ENCODE data around the gene CCER1. TPM values are rescaled to one million over a fixed set of nuclear protein-coding genes. Genes with fewer than 3 reads are reported as not detected.

The CCER1 gene
- total and polyA plus RNA-seq, 2 donors (not counting 1 experiment from before 2014, with no cell fraction given) = not detected

- Mint-ChIP-seq H3K27ac (no peak overlapping the region), H3K9me3 (ENCODE audit: insufficient read depth) (no peaks in the 10 kb centered on the region), H3K4me1 (no peaks in the 10 kb centered on the region), H3K4me3 (no peak overlapping the region), H3K27me3 (peaks cover 4% of the 10 kb centered on the region)
- H3K9ac ChIP-seq (ENCODE audit: low read length) = no peak overlapping the region
- H2AFZ ChIP-seq (ENCODE audit: insufficient read depth, low read depth, low read length, poor library complexity, severe bottlenecking) = no peak overlapping the region
- no peaks in the 10 kb centered on the region for H4K20me1 ChIP-seq (ENCODE audit: control insufficient read depth, insufficient read depth, low read length, poor library complexity, severe bottlenecking)
- ChIA-PET CTCF (interaction anchor here (1.8 kb wide), 1 partner anchor 10 kb away, joined by 4 read pairs; no protein-coding TSS in a partner anchor), POLR2A (no interaction called here)
- H3K4me1 ChIP-seq (ENCODE audit: control insufficient read depth in 2 of 2, insufficient read depth in 2 of 2, low read length in 2 of 2) = no peaks in the 10 kb centered on the region
- H3K36me3 ChIP-seq (replicated peaks in 1 of 2; ENCODE audit: control extremely low read depth in 1 of 2, control insufficient read depth in 1 of 2, extremely low read depth in 1 of 2, insufficient read depth in 2 of 2, low read length in 1 of 2) = no peaks in the 10 kb centered on the region
- no peak overlapping the region for H3K4me2 ChIP-seq (replicated peaks; ENCODE audit: low read depth, low read length, poor library complexity, severe bottlenecking)
- WGBS (ENCODE audit: insufficient coverage) = no CpG with 5 or more reads among the region's 1 CpG
- TF ChIP-seq CTCF (IDR thresholded peaks at IDR 0.05) (no peak), EZH2 (IDR thresholded peaks at IDR 0.05; ENCODE audit: borderline replicate concordance, insufficient read depth, low read depth, low read length, poor library complexity, severe bottlenecking) (no peak)
- DNase-seq = no peak
- no peaks in the 10 kb centered on the region for H3K79me2 ChIP-seq (ENCODE audit: control insufficient read depth, insufficient read depth, low read length)
- no peak overlapping the region for H3K27ac ChIP-seq (ENCODE audit: low read length in 2 of 2)
- no peak for ATAC-seq (ENCODE audit: low read depth)
- H3K4me3 ChIP-seq (ENCODE audit: control extremely low read depth in 1 of 5, extremely low read depth in 1 of 5, insufficient read depth in 1 of 5, low read depth in 2 of 5, low read length in 4 of 5) = no peak overlapping the region
- H3K27me3 ChIP-seq (replicated peaks in 1 of 4; ENCODE audit: control extremely low read depth in 1 of 4, control insufficient read depth in 3 of 4, insufficient read depth in 4 of 4, low read length in 3 of 4) = no peaks in the 10 kb centered on the region
- intact Hi-C loops (cut with micrococcal nuclease) = no loop called here
- H3K9me3 ChIP-seq (ENCODE audit: control extremely low read depth in 1 of 3, control insufficient read depth in 2 of 3, insufficient read depth in 1 of 3, low read length in 2 of 3) = no peaks in the 10 kb centered on the region
Measured at GRCh38 chr12:90905691-90906370, 49.1 kb downstream of the CCER1 start.

GRCh38 chr12:90902596-90902995 is 52.4 kb downstream of the CCER1 start:
- Histone ChIP-seq H4K20me1 (ENCODE audit: control insufficient read depth, insufficient read depth, low read length, poor library complexity, severe bottlenecking) (no peaks in the 10 kb centered on the region), H3K4me2 (replicated peaks; ENCODE audit: low read depth, low read length, poor library complexity, severe bottlenecking) (no peak overlapping the region), H3K79me2 (ENCODE audit: control insufficient read depth, insufficient read depth, low read length) (no peaks in the 10 kb centered on the region), H3K4me3 (ENCODE audit: control extremely low read depth in 1 of 5, extremely low read depth in 1 of 5, insufficient read depth in 1 of 5, low read depth in 2 of 5, low read length in 4 of 5) (no peak overlapping the region), H3K36me3 (replicated peaks in 1 of 2; ENCODE audit: control extremely low read depth in 1 of 2, control insufficient read depth in 1 of 2, extremely low read depth in 1 of 2, insufficient read depth in 2 of 2, low read length in 1 of 2) (no peaks in the 10 kb centered on the region), H3K27me3 (replicated peaks in 1 of 4; ENCODE audit: control extremely low read depth in 1 of 4, control insufficient read depth in 3 of 4, insufficient read depth in 4 of 4, low read length in 3 of 4) (no peaks in the 10 kb centered on the region), H3K27ac (ENCODE audit: low read length in 2 of 2) (no peak overlapping the region), H3K4me1 (ENCODE audit: control insufficient read depth in 2 of 2, insufficient read depth in 2 of 2, low read length in 2 of 2) (no peaks in the 10 kb centered on the region), H3K9me3 (ENCODE audit: control extremely low read depth in 1 of 3, control insufficient read depth in 2 of 3, insufficient read depth in 1 of 3, low read length in 2 of 3) (peaks cover 0 to 1% (median 0%) of the 10 kb centered on the region in 3 donors), H2AFZ (ENCODE audit: insufficient read depth, low read depth, low read length, poor library complexity, severe bottlenecking) (no peak overlapping the region), H3K9ac (ENCODE audit: low read length) (no peak overlapping the region)
- ATAC-seq (ENCODE audit: low read depth) (no peak), DNase-seq (no peak)
- intact Hi-C loops (cut with micrococcal nuclease) = no loop called here
- H3K9me3 Mint-ChIP-seq (ENCODE audit: insufficient read depth) = no peaks in the 10 kb centered on the region
- POLR2A ChIA-PET = no interaction called here
- WGBS (ENCODE audit: insufficient coverage) = 96% methylated on average over 2 of the region's 2 CpGs
- H3K4me3 Mint-ChIP-seq = no peak overlapping the region
- no peaks in the 10 kb centered on the region for H3K4me1 Mint-ChIP-seq
- CTCF ChIA-PET = no interaction called here
- no peak for TF ChIP-seq CTCF (IDR thresholded peaks at IDR 0.05)
- TF ChIP-seq EZH2 (IDR thresholded peaks at IDR 0.05; ENCODE audit: borderline replicate concordance, insufficient read depth, low read depth, low read length, poor library complexity, severe bottlenecking) = no peak
- no peak overlapping the region for H3K27ac Mint-ChIP-seq
- peaks cover 4% of the 10 kb centered on the region for H3K27me3 Mint-ChIP-seq

Data from B cell (primary cell).